IMR-90 (cell line): Measurements from ENCODE around the gene PLD1. TPM values are rescaled to one million over a fixed set of nuclear protein-coding genes. Genes with fewer than 3 reads are reported as not detected.

Experiments
- polyA plus RNA-seq, 3 experiments: library from polyadenylated mRNA; depleted of rRNA; stranded (reverse); fragments of >200 nt; gene quantifications; 2 replicates each; pipeline ENCODE4 v1.2.3, GENCODE V29; 2012; ENCODE audit warnings: low replicate concordance in 1 of 3
- total RNA-seq: library from RNA; depleted of rRNA; stranded (reverse); fragments of >200 nt; gene quantifications from 2 replicates; pipeline ENCODE4 v1.2.3, GENCODE V29; 2012; rRNA removed

PLD1 gene
- total and polyA plus RNA-seq, 2 of the 4 experiments (the other 2 are of a cell fraction) = 3.3 to 9.7 TPM

Other genes with a start within 250 kb of the PLD1 start
- not detected in 2 replicates for gene TMEM212, start 32.9 kb upstream of the PLD1 start, total RNA-seq
- gene TMEM212, start 32.9 kb upstream of the PLD1 start, polyA plus RNA-seq (2012; rRNA removed) = not detected in 2 replicates
- 128 and 150 TPM in 2 replicates for gene FNDC3B, start 229.1 kb upstream of the PLD1 start, total RNA-seq
- gene FNDC3B, start 229.1 kb upstream of the PLD1 start, polyA plus RNA-seq (2012; rRNA removed) = 22.0 and 23.9 TPM in 2 replicates